ENCODE data around the gene TSPAN18. TPM values are rescaled to one million over a fixed set of nuclear protein-coding genes. Genes with fewer than 3 reads are reported as not detected.

TSPAN18 gene
- total RNA-seq, 1 experiment from 2014 or later: 0.77 TPM

DNA sequence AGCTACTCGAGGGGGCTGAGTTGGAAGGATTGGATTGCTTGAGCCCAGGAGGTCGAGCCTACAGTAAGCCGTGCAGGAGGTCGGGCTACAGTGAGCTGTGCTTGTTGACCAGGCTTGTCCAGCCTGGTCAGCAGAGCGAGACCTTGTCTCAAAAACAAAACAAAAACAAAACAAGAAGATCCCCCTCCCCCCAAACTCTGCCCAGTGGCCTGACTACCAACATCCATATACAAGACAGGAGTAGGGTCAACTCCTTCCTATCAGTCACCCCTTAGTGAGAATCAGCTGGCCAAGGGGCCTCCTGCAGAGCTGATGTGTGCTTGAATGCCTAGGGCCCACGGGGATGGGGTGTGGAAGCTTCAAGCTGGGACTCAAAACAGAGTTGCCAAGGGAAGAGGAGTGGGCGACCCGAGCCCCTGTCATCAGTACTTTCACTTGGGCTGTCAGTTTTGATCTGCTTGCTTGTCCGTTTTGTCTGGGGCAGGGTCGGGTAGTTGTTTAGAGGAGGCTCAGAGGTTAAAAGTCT, 942 bp upstream of the TSPAN18 start:
- intact Hi-C loops (cut with micrococcal nuclease): loop anchor here (5.0 kb wide), 1 partner anchor 104 kb away; no protein-coding TSS in a partner anchor
- CTCF ChIA-PET: interaction anchor here (0.6 to 1.7 kb wide), 12 partner anchors 11 to 187 kb away, joined by 3 to 7 read pairs (median 3); no protein-coding TSS in a partner anchor
- POLR2A ChIA-PET: interaction anchor here (1.1 kb wide), 1 partner anchor 168 kb away, joined by 5 read pairs; no protein-coding TSS in a partner anchor
- no peak for DNase-seq (ENCODE audit: unreplicated experiment)
- Mint-ChIP-seq H3K27me3 (ENCODE audit: insufficient read depth, unreplicated experiment) (peaks cover 33% of the 10 kb centered on the region), H3K36me3 (ENCODE audit: insufficient read depth, unreplicated experiment) (peaks cover 6% of the 10 kb centered on the region), H3K9me3 (ENCODE audit: unreplicated experiment) (no peaks in the 10 kb centered on the region), H3K27ac (ENCODE audit: low read depth, unreplicated experiment) (no peak overlapping the region), H3K4me1 (ENCODE audit: insufficient read depth, unreplicated experiment) (no peaks in the 10 kb centered on the region), H3K4me3 (ENCODE audit: unreplicated experiment) (peak overlapping the region; percentile 36)
- TF ChIP-seq, protein P1, sequence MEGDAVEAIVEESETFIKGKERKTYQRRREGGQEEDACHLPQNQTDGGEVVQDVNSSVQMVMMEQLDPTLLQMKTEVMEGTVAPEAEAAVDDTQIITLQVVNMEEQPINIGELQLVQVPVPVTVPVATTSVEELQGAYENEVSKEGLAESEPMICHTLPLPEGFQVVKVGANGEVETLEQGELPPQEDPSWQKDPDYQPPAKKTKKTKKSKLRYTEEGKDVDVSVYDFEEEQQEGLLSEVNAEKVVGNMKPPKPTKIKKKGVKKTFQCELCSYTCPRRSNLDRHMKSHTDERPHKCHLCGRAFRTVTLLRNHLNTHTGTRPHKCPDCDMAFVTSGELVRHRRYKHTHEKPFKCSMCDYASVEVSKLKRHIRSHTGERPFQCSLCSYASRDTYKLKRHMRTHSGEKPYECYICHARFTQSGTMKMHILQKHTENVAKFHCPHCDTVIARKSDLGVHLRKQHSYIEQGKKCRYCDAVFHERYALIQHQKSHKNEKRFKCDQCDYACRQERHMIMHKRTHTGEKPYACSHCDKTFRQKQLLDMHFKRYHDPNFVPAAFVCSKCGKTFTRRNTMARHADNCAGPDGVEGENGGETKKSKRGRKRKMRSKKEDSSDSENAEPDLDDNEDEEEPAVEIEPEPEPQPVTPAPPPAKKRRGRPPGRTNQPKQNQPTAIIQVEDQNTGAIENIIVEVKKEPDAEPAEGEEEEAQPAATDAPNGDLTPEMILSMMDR (IDR thresholded peaks at IDR 0.05; ENCODE audit: unreplicated experiment): no peak
- BruUV-seq (replicated peaks): no TSS peak

DNA sequence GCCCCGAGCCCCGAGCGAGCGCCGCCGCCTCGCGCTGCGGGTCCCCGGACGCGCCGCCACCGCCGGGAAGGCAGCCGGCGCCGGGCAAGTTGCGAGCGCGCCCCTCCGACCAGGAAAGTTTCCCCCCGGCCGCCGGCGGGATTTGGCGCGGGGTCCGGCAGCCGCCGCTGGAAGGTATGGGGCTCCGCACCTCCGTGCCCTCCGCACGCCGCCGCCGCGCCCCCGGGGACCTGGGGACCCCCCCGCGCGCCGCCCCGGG, 281 bp downstream of the TSPAN18 start:
- TF ChIP-seq, protein P1 (IDR thresholded peaks at IDR 0.05; ENCODE audit: unreplicated experiment): no peak
- H3K36me3 Mint-ChIP-seq (ENCODE audit: insufficient read depth, unreplicated experiment): peaks cover 6% of the 10 kb centered on the region
- no peak overlapping the region for H3K4me3 Mint-ChIP-seq (ENCODE audit: unreplicated experiment)
- peaks cover 33% of the 10 kb centered on the region for H3K27me3 Mint-ChIP-seq (ENCODE audit: insufficient read depth, unreplicated experiment)
- intact Hi-C loops (cut with micrococcal nuclease): loop anchor here (5.0 kb wide), 1 partner anchor 105 kb away; no protein-coding TSS in a partner anchor
- POLR2A ChIA-PET: no interaction called here
- no TSS peak for BruUV-seq (replicated peaks)
- no peak overlapping the region for H3K27ac Mint-ChIP-seq (ENCODE audit: low read depth, unreplicated experiment)
- CTCF ChIA-PET: interaction anchor here (0.6 to 1.0 kb wide), 3 partner anchors 20 to 779 kb away, joined by 3 to 5 read pairs (median 3); no protein-coding TSS in a partner anchor
- H3K4me1 Mint-ChIP-seq (ENCODE audit: insufficient read depth, unreplicated experiment): no peaks in the 10 kb centered on the region
- no peak for DNase-seq (ENCODE audit: unreplicated experiment)
- H3K9me3 Mint-ChIP-seq (ENCODE audit: unreplicated experiment): no peaks in the 10 kb centered on the region

DNA sequence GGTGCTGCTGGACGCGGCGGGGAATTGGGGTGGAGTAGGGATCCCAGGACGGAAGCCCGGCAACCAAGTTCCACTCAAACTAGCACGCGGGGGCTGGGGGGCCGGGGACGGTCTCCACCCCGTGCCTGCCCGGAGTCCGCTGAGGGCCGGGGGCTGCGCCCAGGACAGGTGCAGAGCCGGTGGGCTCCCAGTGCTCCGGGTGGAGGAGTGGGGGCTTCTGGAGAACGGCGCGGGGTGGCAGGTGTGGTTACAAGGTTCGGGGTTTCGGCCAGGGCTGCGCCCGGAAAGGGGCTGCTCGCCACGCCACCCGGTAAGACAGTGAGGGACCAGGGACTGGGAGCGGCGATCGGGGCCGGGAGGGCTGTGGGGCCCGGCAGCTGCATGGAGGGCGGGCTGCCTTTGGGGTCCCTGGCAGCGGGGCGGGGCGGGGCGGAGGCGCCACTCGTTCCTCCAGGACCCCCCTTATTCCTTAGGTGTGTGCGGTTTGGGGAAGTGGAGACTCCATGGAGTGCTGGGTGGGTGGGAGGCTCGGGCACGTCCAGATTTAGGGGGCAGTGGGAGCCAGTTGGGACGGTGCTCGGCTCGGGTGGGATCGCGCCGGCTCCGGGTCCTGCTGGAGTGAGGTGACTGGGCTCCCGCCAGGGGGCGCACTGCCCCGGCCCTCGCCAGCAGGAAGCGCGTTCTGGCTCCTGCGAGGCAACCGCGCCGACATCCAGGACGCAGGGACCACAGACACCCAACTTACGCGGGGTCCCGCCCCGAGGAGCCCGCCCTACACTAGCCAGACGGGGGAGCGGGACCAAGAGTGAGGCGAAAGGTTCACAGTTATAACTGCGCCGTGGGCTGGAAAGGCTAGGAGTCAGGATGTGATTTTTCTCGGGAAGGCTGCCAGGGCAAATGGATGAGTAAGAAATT, 868 bp downstream of the TSPAN18 start:
- TF ChIP-seq, protein P1 (IDR thresholded peaks at IDR 0.05; ENCODE audit: unreplicated experiment): peak; percentile 92
- BruUV-seq (replicated peaks): no TSS peak
- POLR2A ChIA-PET: no interaction called here
- no peaks in the 10 kb centered on the region for H3K4me1 Mint-ChIP-seq (ENCODE audit: insufficient read depth, unreplicated experiment)
- H3K9me3 Mint-ChIP-seq (ENCODE audit: unreplicated experiment): no peaks in the 10 kb centered on the region
- H3K4me3 Mint-ChIP-seq (ENCODE audit: unreplicated experiment): peak overlapping the region; percentile 60
- H3K27ac Mint-ChIP-seq (ENCODE audit: low read depth, unreplicated experiment): no peak overlapping the region
- CTCF ChIA-PET: interaction anchor here (0.6 to 1.0 kb wide), 3 partner anchors 20 to 779 kb away, joined by 3 to 5 read pairs (median 3); no protein-coding TSS in a partner anchor
- DNase-seq (ENCODE audit: unreplicated experiment): peak; percentile 71
- intact Hi-C loops (cut with micrococcal nuclease): loop anchor here (1.0 to 5.0 kb wide), 3 partner anchors 105 to 184 kb away; no protein-coding TSS in a partner anchor
- peaks cover 6% of the 10 kb centered on the region for H3K36me3 Mint-ChIP-seq (ENCODE audit: insufficient read depth, unreplicated experiment)
- peaks cover 33% of the 10 kb centered on the region for H3K27me3 Mint-ChIP-seq (ENCODE audit: insufficient read depth, unreplicated experiment)

DNA sequence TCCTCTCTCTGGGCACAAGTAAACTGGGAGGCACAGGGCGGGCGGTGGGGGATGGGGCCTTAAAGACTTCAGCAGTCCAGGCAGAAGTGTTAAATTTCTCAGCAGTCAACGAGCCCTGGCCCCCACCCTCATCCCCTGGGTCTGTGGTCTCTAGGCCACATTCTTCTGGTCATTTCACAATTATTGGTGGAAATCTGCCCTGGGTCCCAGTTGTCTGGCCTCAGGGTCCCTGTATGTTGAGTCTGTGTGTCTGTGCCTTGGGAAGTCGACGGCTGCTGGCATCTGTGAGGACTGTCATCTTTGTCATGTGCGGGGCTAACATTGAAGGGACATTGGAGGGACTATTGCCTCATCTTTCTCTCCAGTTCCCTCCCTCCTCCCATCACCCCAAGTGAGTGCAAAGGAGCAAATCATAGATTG, 1.7 kb downstream of the TSPAN18 start:
- H3K27me3 Mint-ChIP-seq (ENCODE audit: insufficient read depth, unreplicated experiment): peaks cover 33% of the 10 kb centered on the region
- H3K9me3 Mint-ChIP-seq (ENCODE audit: unreplicated experiment): no peaks in the 10 kb centered on the region
- no peak for DNase-seq (ENCODE audit: unreplicated experiment)
- no TSS peak for BruUV-seq (replicated peaks)
- intact Hi-C loops (cut with micrococcal nuclease): loop anchor here (1.0 to 5.0 kb wide), 3 partner anchors 106 to 183 kb away; no protein-coding TSS in a partner anchor
- ChIA-PET POLR2A (no interaction called here), CTCF (interaction anchor here (0.6 to 1.3 kb wide), 4 partner anchors 13 to 806 kb away, joined by 3 to 4 read pairs (median 3); no protein-coding TSS in a partner anchor)
- peaks cover 6% of the 10 kb centered on the region for H3K36me3 Mint-ChIP-seq (ENCODE audit: insufficient read depth, unreplicated experiment)
- no peaks in the 10 kb centered on the region for H3K4me1 Mint-ChIP-seq (ENCODE audit: insufficient read depth, unreplicated experiment)
- TF ChIP-seq, protein P1 (IDR thresholded peaks at IDR 0.05; ENCODE audit: unreplicated experiment): no peak
- H3K4me3 Mint-ChIP-seq (ENCODE audit: unreplicated experiment): no peak overlapping the region
- no peak overlapping the region for H3K27ac Mint-ChIP-seq (ENCODE audit: low read depth, unreplicated experiment)

All from MCF 10A (cell line).